Measurements from ENCODE around the gene CMYA5. TPM values are rescaled to one million over a fixed set of nuclear protein-coding genes. Genes with fewer than 3 reads are reported as not detected.

The CMYA5 gene
- total RNA-seq, 1 experiment from 2014 or later = 0.81 TPM

DNA sequence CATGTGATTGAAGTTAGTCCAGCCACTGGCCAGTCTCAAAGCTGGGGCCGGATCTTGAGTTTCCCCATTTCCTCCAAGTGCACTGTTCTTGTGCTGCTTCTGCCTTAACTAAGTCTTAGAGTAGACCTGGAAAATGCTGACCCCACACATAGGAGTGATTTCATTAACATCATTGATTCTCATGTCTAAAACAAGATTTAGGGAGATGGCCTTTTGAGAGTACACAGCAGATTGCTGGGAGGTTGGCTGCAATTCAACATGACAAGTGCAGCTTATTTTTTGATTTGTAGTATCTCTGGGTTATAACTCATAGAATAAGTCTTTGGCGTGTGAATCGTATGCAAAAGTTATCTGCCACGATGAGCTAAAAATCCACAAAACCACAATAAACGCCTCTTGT is 131.0 kb downstream of the CMYA5 start:
- DNase-seq = no peak
- Histone ChIP-seq H3K4me1 (replicated peaks; ENCODE audit: insufficient read depth) (no peaks in the 10 kb centered on the region), H3K36me3 (ENCODE audit: low read depth) (no peaks in the 10 kb centered on the region), H3K9me2 (ENCODE audit: insufficient read depth) (no peaks in the 10 kb centered on the region), H3K79me2 (ENCODE audit: low read depth) (no peaks in the 10 kb centered on the region), H3K4me3 (no peak overlapping the region), H2AFZ (no peak overlapping the region), H3K4me2 (no peak overlapping the region), H3K27ac (no peak overlapping the region), H3K27me3 (ENCODE audit: insufficient read depth, low read depth) (no peaks in the 10 kb centered on the region), H3F3A (ENCODE audit: insufficient read depth, low read depth) (no peaks in the 10 kb centered on the region), H3K9me3 (ENCODE audit: insufficient read depth, low read depth) (0 out of 2 replicates have a peak, but pooled peaks cover 6% of the 10 kb centered on the region), H4K20me1 (ENCODE audit: insufficient read depth) (no peaks in the 10 kb centered on the region)
- intact Hi-C loops (cut with micrococcal nuclease; ENCODE audit: unreplicated experiment) = no loop called here
- CTCF ChIA-PET = no interaction called here
- POLR2A ChIA-PET (ENCODE audit: unreplicated experiment) = no interaction called here
- TF ChIP-seq EZH2 (IDR thresholded peaks at IDR 0.05; ENCODE audit: low read depth) = no peak
- TF ChIP-seq, protein P1, sequence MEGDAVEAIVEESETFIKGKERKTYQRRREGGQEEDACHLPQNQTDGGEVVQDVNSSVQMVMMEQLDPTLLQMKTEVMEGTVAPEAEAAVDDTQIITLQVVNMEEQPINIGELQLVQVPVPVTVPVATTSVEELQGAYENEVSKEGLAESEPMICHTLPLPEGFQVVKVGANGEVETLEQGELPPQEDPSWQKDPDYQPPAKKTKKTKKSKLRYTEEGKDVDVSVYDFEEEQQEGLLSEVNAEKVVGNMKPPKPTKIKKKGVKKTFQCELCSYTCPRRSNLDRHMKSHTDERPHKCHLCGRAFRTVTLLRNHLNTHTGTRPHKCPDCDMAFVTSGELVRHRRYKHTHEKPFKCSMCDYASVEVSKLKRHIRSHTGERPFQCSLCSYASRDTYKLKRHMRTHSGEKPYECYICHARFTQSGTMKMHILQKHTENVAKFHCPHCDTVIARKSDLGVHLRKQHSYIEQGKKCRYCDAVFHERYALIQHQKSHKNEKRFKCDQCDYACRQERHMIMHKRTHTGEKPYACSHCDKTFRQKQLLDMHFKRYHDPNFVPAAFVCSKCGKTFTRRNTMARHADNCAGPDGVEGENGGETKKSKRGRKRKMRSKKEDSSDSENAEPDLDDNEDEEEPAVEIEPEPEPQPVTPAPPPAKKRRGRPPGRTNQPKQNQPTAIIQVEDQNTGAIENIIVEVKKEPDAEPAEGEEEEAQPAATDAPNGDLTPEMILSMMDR (conservative IDR thresholded peaks at IDR 0.05) = no peak
- no TSS peak for BruUV-seq (replicated peaks)

GRCh38 chr5:79824444-79824843 is 134.8 kb downstream of the CMYA5 start:
- no peaks in the 10 kb centered on the region for H3K27me3 ChIP-seq (ENCODE audit: insufficient read depth, low read depth)
- no peak overlapping the region for H3K4me2 ChIP-seq
- H2AFZ ChIP-seq = no peak overlapping the region
- H3K27ac ChIP-seq = no peak overlapping the region
- H3K4me3 ChIP-seq = no peak overlapping the region
- no peaks in the 10 kb centered on the region for H3K4me1 ChIP-seq (replicated peaks; ENCODE audit: insufficient read depth)
- no peak for TF ChIP-seq EZH2 (IDR thresholded peaks at IDR 0.05; ENCODE audit: low read depth)
- TF ChIP-seq, protein P1 (conservative IDR thresholded peaks at IDR 0.05) = no peak
- no peak for DNase-seq
- ChIA-PET POLR2A (ENCODE audit: unreplicated experiment) (no interaction called here), CTCF (no interaction called here)
- H3K36me3 ChIP-seq (ENCODE audit: low read depth) = no peaks in the 10 kb centered on the region
- no peaks in the 10 kb centered on the region for H4K20me1 ChIP-seq (ENCODE audit: insufficient read depth)
- BruUV-seq (replicated peaks) = no TSS peak
- H3K9me3 ChIP-seq (ENCODE audit: insufficient read depth, low read depth) = no peaks in the 10 kb centered on the region
- H3K9me2 ChIP-seq (ENCODE audit: insufficient read depth) = no peaks in the 10 kb centered on the region
- H3K79me2 ChIP-seq (ENCODE audit: low read depth) = no peaks in the 10 kb centered on the region
- intact Hi-C loops (cut with micrococcal nuclease; ENCODE audit: unreplicated experiment) = no loop called here
- no peaks in the 10 kb centered on the region for H3F3A ChIP-seq (ENCODE audit: insufficient read depth, low read depth)

- Histone ChIP-seq H3K79me2 (ENCODE audit: low read depth) (no peaks in the 10 kb centered on the region), H3K4me2 (no peak overlapping the region), H3K4me1 (replicated peaks; ENCODE audit: insufficient read depth) (no peaks in the 10 kb centered on the region), H3K9me3 (ENCODE audit: insufficient read depth, low read depth) (no peaks in the 10 kb centered on the region), H3K27me3 (ENCODE audit: insufficient read depth, low read depth) (no peaks in the 10 kb centered on the region), H4K20me1 (ENCODE audit: insufficient read depth) (no peaks in the 10 kb centered on the region), H3K36me3 (ENCODE audit: low read depth) (no peaks in the 10 kb centered on the region), H3F3A (ENCODE audit: insufficient read depth, low read depth) (no peaks in the 10 kb centered on the region), H3K27ac (no peak overlapping the region), H2AFZ (no peak overlapping the region), H3K9me2 (ENCODE audit: insufficient read depth) (no peaks in the 10 kb centered on the region), H3K4me3 (no peak overlapping the region)
- no TSS peak for BruUV-seq (replicated peaks)
- DNase-seq = no peak
- POLR2A ChIA-PET (ENCODE audit: unreplicated experiment) = no interaction called here
- CTCF ChIA-PET = no interaction called here
- intact Hi-C loops (cut with micrococcal nuclease; ENCODE audit: unreplicated experiment) = no loop called here
- TF ChIP-seq, protein P1 (conservative IDR thresholded peaks at IDR 0.05) = no peak
- no peak for TF ChIP-seq EZH2 (IDR thresholded peaks at IDR 0.05; ENCODE audit: low read depth)
Observed at GRCh38 chr5:79825802-79826201, 136.2 kb downstream of the CMYA5 start.
